ENCODE measurements around the gene NFE2L3. TPM values are rescaled to one million over a fixed set of nuclear protein-coding genes. Genes with fewer than 3 reads are reported as not detected.

NFE2L3 gene
- total and polyA plus RNA-seq, 4 donors = 0.32 to 1.9 (median 1.3) TPM

- H3K4me1 ChIP-seq (ENCODE audit: control insufficient read depth in 4 of 4, insufficient read depth in 4 of 4, low read length in 3 of 4) = peaks cover 0 to 10% (median 9%) of the 10 kb centered on the region in 4 donors
- WGBS = 64% methylated on average over 15 of the region's 15 CpGs
- H3K27ac ChIP-seq (ENCODE audit: low read depth in 1 of 2, low read length in 2 of 2) = no peak overlapping the region
- H3K27me3 ChIP-seq (ENCODE audit: control insufficient read depth in 4 of 4, insufficient read depth in 4 of 4, low read length in 3 of 4) = peaks cover 0 to 3% (median 0%) of the 10 kb centered on the region in 4 donors
- H3K9me3 ChIP-seq (ENCODE audit: control insufficient read depth in 4 of 4, low read length in 3 of 4) = no peaks in the 10 kb centered on the region
- TF ChIP-seq TAF1 (conservative IDR thresholded peaks at IDR 0.05) (no peak), SP1 (IDR thresholded peaks at IDR 0.05) (no peak), HNF4A (conservative IDR thresholded peaks at IDR 0.05) (no peak), NR2F2 (IDR thresholded peaks at IDR 0.05) (no peak), FOXA1 (IDR thresholded peaks at IDR 0.05) (no peak)
- no peak overlapping the region for H3K4me3 ChIP-seq (ENCODE audit: low read depth in 1 of 3, low read length in 3 of 3)
- no peaks in the 10 kb centered on the region for H3K36me3 ChIP-seq (ENCODE audit: control insufficient read depth in 4 of 4, insufficient read depth in 3 of 4, low read depth in 1 of 4, low read length in 3 of 4)
- DNase-seq (ENCODE audit: low spot score) = no peak
- H3K9ac ChIP-seq (ENCODE audit: low read depth in 1 of 2, low read length in 2 of 2) = no peak overlapping the region
Observed at GRCh38 chr7:26153823-26154783, 2.1 kb downstream of the NFE2L3 start.

GRCh38 chr7:26155531-26156375, 3.8 kb downstream of the NFE2L3 start:
- H3K9me3 ChIP-seq (ENCODE audit: control insufficient read depth in 4 of 4, low read length in 3 of 4) = no peaks in the 10 kb centered on the region
- no peak overlapping the region for H3K4me3 ChIP-seq (ENCODE audit: low read depth in 1 of 3, low read length in 3 of 3)
- no peak overlapping the region for H3K27ac ChIP-seq (ENCODE audit: low read depth in 1 of 2, low read length in 2 of 2)
- H3K4me1 ChIP-seq (ENCODE audit: control insufficient read depth in 4 of 4, insufficient read depth in 4 of 4, low read length in 3 of 4) = peaks cover 0 to 10% (median 9%) of the 10 kb centered on the region in 4 donors
- DNase-seq (ENCODE audit: low spot score) = no peak
- H3K9ac ChIP-seq (ENCODE audit: low read depth in 1 of 2, low read length in 2 of 2) = peak overlapping the region in 1 of 2 donors; percentile 9
- no peaks in the 10 kb centered on the region for H3K36me3 ChIP-seq (ENCODE audit: control insufficient read depth in 4 of 4, insufficient read depth in 3 of 4, low read depth in 1 of 4, low read length in 3 of 4)
- H3K27me3 ChIP-seq (ENCODE audit: control insufficient read depth in 4 of 4, insufficient read depth in 4 of 4, low read length in 3 of 4) = peaks cover 0 to 3% (median 0%) of the 10 kb centered on the region in 4 donors
- WGBS = 64% methylated on average over 8 of the region's 8 CpGs
- TF ChIP-seq RAD21 (IDR thresholded peaks at IDR 0.05) = no peak
- TF ChIP-seq ZBTB33 (IDR thresholded peaks at IDR 0.05) = no peak
- no peak for TF ChIP-seq TAF1 (conservative IDR thresholded peaks at IDR 0.05)
- TF ChIP-seq ATF3 (IDR thresholded peaks at IDR 0.05) = no peak
- no peak for TF ChIP-seq REST (IDR thresholded peaks at IDR 0.05)
- TF ChIP-seq HNF4A (conservative IDR thresholded peaks at IDR 0.05) = no peak
- TF ChIP-seq GABPA (IDR thresholded peaks at IDR 0.05 in 1 of 2, conservative IDR thresholded peaks at IDR 0.05 in 1 of 2) = no peak
- no peak for TF ChIP-seq JUND (IDR thresholded peaks at IDR 0.05)
- no peak for TF ChIP-seq MAX (IDR thresholded peaks at IDR 0.05)
- TF ChIP-seq SP1 (IDR thresholded peaks at IDR 0.05) = no peak
- no peak for TF ChIP-seq NR2F2 (IDR thresholded peaks at IDR 0.05)
- TF ChIP-seq EGR1 (IDR thresholded peaks at IDR 0.05; ENCODE audit: low read depth in 2 of 2) = no peak
- TF ChIP-seq HNF4G (IDR thresholded peaks at IDR 0.05) = no peak
- no peak for TF ChIP-seq RXRA (IDR thresholded peaks at IDR 0.05)
